Keratinocyte (primary cell): ENCODE results near the gene CD2. TPM values are rescaled to one million over a fixed set of nuclear protein-coding genes. Genes with fewer than 3 reads are reported as not detected.

Experiments used
- DNase-seq: peaks from one replicate; pipeline ENCODE4 v3.0.0-alpha.2; 2011; ENCODE audit warnings: low read depth, missing footprints, low spot score
- FAIRE-seq: peaks from 2 replicates; lab custom pipeline; 2011; peaks lifted over from hg19 to GRCh38; lab: Jason Lieb, UNC
- H2AFZ ChIP-seq: 2 replicates; pipeline ENCODE4 v1.6.0; 2012; ENCODE audit warnings: low read length, control low read depth, inconsistent platforms; ENCODE audit not compliant: control insufficient read depth
- H3K27ac ChIP-seq: 2 replicates; pipeline ENCODE4 v1.5.1; 2011; ENCODE audit warnings: low read length; ENCODE audit not compliant: control insufficient read depth, insufficient read depth
- H3K27me3 ChIP-seq: 3 replicates; pipeline ENCODE4 v1.6.0; 2011; ENCODE audit warnings: low read length; ENCODE audit not compliant: control insufficient read depth, insufficient read depth; ENCODE audit errors: extremely low read depth
- H3K36me3 ChIP-seq, 2 experiments: 2 replicates in 1 of 2; 3 replicates in 1 of 2; pipeline ENCODE4 v1.5.1; 2011; ENCODE audit warnings: low read length in 2 of 2, mild to moderate bottlenecking in 1 of 2; ENCODE audit not compliant: control insufficient read depth in 2 of 2, insufficient read depth in 2 of 2; ENCODE audit errors: extremely low read depth in 1 of 2
- H3K4me1 ChIP-seq: 3 replicates; pipeline ENCODE4 v1.5.1; 2011; ENCODE audit warnings: low read length; ENCODE audit not compliant: control insufficient read depth, insufficient read depth; ENCODE audit errors: extremely low read depth
- H3K4me2 ChIP-seq: 3 replicates; pipeline ENCODE4 v1.6.0; 2011; ENCODE audit warnings: low read depth, low read length; ENCODE audit not compliant: control insufficient read depth, insufficient read depth; ENCODE audit errors: extremely low read depth
- H3K4me3 ChIP-seq, 3 experiments: fragments of 200-600 bp in 1 of 3; sonication (generic) in 1 of 3; 2 replicates in 2 of 3; 3 replicates in 1 of 3; pipeline ENCODE4 v1.5.1; 2011 to 2016; ENCODE audit warnings: low read length in 3 of 3, mild to moderate bottlenecking in 3 of 3, control low read depth in 2 of 3, inconsistent platforms in 1 of 3, low read depth in 1 of 3, mixed read lengths in 1 of 3, mixed run types in 1 of 3, moderate library complexity in 1 of 3; ENCODE audit not compliant: control insufficient read depth in 2 of 3, insufficient read depth in 2 of 3; ENCODE audit errors: extremely low read depth in 1 of 3
- H3K79me2 ChIP-seq: 2 replicates; pipeline ENCODE4 v1.6.0; 2012; ENCODE audit warnings: low read length; ENCODE audit not compliant: control insufficient read depth, insufficient read depth
- H3K9ac ChIP-seq: 3 replicates; pipeline ENCODE4 v1.6.0; 2011; ENCODE audit warnings: low read length; ENCODE audit not compliant: control insufficient read depth, insufficient read depth; ENCODE audit errors: extremely low read depth
- H3K9me1 ChIP-seq: 3 replicates; pipeline ENCODE4 v1.6.0; 2011; ENCODE audit warnings: low read length; ENCODE audit not compliant: control insufficient read depth, insufficient read depth; ENCODE audit errors: extremely low read depth
- H3K9me3 ChIP-seq: 2 replicates; pipeline ENCODE4 v1.5.1; 2012; ENCODE audit warnings: low read depth, low read length; ENCODE audit not compliant: control insufficient read depth
- H4K20me1 ChIP-seq: 3 replicates; pipeline ENCODE4 v1.6.0; 2011; ENCODE audit warnings: low read length; ENCODE audit not compliant: control insufficient read depth, insufficient read depth; ENCODE audit errors: extremely low read depth
- EZH2 ChIP-seq: IDR thresholded peaks from one replicate; pipeline ENCODE4 v1.6.1; 2012; ENCODE audit warnings: inconsistent platforms, mild to moderate bottlenecking, low read length, moderate library complexity
- dilution Hi-C: fragments of 300-500 bp; cut with MboI; formaldehyde crosslinking; loops from one replicate; pipeline ENCODE4 v1.7.0; 2020; ENCODE audit warnings: low sequenced_read_pairs; ENCODE audit not compliant: extremely low pct_ligation_motif_present
- polyA plus RNA-seq, 5 experiments: library from polyadenylated mRNA; depleted of rRNA in 3 of 5; stranded (reverse) in 3 of 5; stranded (forward) in 1 of 5; unstranded in 1 of 5; fragments of >200 nt; gene quantifications; 1 replicate in 1 of 5; 2 replicates in 3 of 5; 3 replicates in 1 of 5; pipeline versions ENCODE4 v1.2.1 to v1.2.3, GENCODE V29; 2011 to 2012; ENCODE audit warnings: missing spikeins in 2 of 5, low read depth in 1 of 5, low replicate concordance in 1 of 5
- TF ChIP-seq, protein P1 (sequence below), 3 experiments: IDR thresholded peaks in 1 of 3; conservative IDR thresholded peaks in 1 of 3; optimal IDR thresholded peaks in 1 of 3; 2 replicates in 2 of 3; 3 replicates in 1 of 3; pipeline versions ENCODE3 to v1.5.1; 2011; ENCODE audit warnings: low read length in 3 of 3, mild to moderate bottlenecking in 3 of 3, moderate library complexity in 2 of 3, control low read depth in 1 of 3, inconsistent platforms in 1 of 3; ENCODE audit not compliant: insufficient read depth in 2 of 3; ENCODE audit errors: extremely low read depth in 1 of 3

Gene CD2
- polyA plus RNA-seq, 1 donor (not counting 4 experiments of a cell fraction or from before 2014, with no cell fraction given): not detected

DNA sequence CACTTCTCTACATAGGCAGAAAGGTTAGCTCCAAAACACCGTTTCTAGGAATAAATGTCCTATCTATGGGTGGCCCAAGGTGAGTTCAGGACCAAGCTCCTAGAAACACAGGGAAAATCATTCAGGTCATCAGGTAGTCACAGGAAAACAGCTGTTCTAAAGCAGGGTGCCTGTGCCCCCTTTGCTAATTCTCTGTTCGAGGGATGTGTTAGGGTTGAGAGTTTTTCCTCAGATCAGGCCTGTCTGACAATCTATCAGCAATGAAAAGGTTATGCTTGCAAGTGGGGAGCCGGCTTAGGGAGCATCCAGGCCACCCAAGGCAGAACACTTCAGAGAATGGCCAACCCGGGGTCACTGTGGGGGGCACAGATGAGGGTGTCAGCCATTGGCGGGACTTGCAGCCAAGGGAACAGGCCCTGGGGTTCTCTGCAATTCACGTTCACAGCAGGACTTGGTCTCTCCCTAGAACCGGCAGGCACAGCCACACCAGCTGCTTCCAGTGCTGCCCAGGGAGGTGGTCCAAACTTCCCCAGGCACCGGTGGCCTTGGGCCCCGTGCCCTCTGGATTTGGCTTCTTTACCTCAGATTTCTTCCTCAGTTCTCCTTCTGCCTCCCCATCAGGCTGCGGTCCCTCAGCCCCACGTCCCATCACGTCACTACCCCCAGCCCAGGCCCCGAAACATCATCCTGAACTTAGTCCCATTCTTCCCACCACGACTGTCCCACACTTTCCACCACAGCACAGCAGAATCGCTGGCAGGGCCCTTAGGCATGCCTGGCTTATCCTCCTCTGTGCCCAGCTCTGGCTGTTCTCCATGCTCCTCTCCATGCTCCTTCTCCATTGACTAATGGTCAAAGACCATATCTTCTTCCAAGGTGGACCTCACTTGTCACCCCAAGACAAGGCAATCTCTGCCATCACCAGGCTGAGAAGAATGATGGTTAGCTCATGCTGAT is 11.0 kb downstream of the CD2 start:
- Histone ChIP-seq H4K20me1 (no peaks in the 10 kb centered on the region), H3K9me3 (peaks cover 2% of the 10 kb centered on the region), H3K4me3 (no peak overlapping the region), H3K4me2 (no peak overlapping the region), H3K27ac (no peak overlapping the region), H3K79me2 (no peaks in the 10 kb centered on the region), H2AFZ (no peak overlapping the region), H3K9ac (no peak overlapping the region), H3K4me1 (peaks cover 6% of the 10 kb centered on the region), H3K36me3 (no peaks in the 10 kb centered on the region), H3K9me1 (no peaks in the 10 kb centered on the region), H3K27me3 (no peaks in the 10 kb centered on the region)
- dilution Hi-C loops: no loop called here
- no peak for DNase-seq
- no peak for TF ChIP-seq EZH2
- TF ChIP-seq, protein P1, sequence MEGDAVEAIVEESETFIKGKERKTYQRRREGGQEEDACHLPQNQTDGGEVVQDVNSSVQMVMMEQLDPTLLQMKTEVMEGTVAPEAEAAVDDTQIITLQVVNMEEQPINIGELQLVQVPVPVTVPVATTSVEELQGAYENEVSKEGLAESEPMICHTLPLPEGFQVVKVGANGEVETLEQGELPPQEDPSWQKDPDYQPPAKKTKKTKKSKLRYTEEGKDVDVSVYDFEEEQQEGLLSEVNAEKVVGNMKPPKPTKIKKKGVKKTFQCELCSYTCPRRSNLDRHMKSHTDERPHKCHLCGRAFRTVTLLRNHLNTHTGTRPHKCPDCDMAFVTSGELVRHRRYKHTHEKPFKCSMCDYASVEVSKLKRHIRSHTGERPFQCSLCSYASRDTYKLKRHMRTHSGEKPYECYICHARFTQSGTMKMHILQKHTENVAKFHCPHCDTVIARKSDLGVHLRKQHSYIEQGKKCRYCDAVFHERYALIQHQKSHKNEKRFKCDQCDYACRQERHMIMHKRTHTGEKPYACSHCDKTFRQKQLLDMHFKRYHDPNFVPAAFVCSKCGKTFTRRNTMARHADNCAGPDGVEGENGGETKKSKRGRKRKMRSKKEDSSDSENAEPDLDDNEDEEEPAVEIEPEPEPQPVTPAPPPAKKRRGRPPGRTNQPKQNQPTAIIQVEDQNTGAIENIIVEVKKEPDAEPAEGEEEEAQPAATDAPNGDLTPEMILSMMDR (optimal IDR thresholded peaks at IDR 0.05 in 1 of 3, IDR thresholded peaks at IDR 0.05 in 1 of 3, conservative IDR thresholded peaks at IDR 0.05 in 1 of 3; ENCODE audit: extremely low read depth in 1 of 3, insufficient read depth in 2 of 3, low read length in 3 of 3): no peak
- FAIRE-seq: no peak

DNA sequence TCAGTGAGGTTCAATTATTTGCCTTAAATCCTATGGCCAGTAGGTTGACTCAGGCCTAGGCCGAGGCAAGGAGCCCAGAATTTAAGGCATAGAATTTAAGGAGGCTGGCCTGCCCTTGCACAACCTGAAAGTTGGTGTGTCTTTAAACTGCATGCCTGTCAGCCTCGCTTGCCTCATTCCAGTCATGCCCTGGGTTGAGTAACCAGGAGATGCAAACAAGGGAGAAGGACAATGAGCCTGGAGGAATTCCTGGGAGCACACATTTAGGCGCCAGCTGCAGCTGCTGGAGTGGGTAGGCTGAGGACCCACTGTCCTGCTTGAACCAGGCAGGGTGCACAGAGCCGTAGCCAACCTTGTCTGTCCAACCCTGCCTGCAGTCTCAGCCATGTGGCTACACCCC is 11.7 kb downstream of the CD2 start:
- FAIRE-seq: no peak
- H3K9me3 ChIP-seq: peaks cover 2% of the 10 kb centered on the region

More for the DNA sequence above, 11.7 kb downstream of the CD2 start:
- Histone ChIP-seq H3K27me3 (no peaks in the 10 kb centered on the region), H3K79me2 (no peaks in the 10 kb centered on the region), H4K20me1 (no peaks in the 10 kb centered on the region), H3K4me2 (no peak overlapping the region), H3K9me1 (no peaks in the 10 kb centered on the region), H3K27ac (no peak overlapping the region), H2AFZ (no peak overlapping the region), H3K9ac (no peak overlapping the region), H3K36me3 (no peaks in the 10 kb centered on the region), H3K4me3 (no peak overlapping the region), H3K4me1 (peaks cover 6% of the 10 kb centered on the region)
- no peak for DNase-seq
- dilution Hi-C loops: no loop called here
- no peak for TF ChIP-seq EZH2
- TF ChIP-seq, protein P1 (optimal IDR thresholded peaks at IDR 0.05 in 1 of 3, IDR thresholded peaks at IDR 0.05 in 1 of 3, conservative IDR thresholded peaks at IDR 0.05 in 1 of 3; ENCODE audit: extremely low read depth in 1 of 3, insufficient read depth in 2 of 3, low read length in 3 of 3): no peak
